ENCODE data around the gene ELP4.
"Not testable (repeated sequence)": the region's sequence is repeated elsewhere in the genome, so short reads cannot be mapped to it uniquely, and the experiment has no call there.

GRCh38 chr11:31740731-31741368 is 231.3 kb downstream of the ELP4 start:
- TF ChIP-seq CTCF, EZH2phosphoT487 (IDR thresholded peaks at IDR 0.05): not testable (repeated sequence)

Data from neural progenitor cell (in vitro differentiated cells).